ENCODE data around the gene NFIB. TPM values are rescaled to one million over a fixed set of nuclear protein-coding genes. Genes with fewer than 3 reads are reported as not detected.

Gene NFIB
- total and polyA plus RNA-seq, 2 donors (not counting 3 experiments of a cell fraction or from before 2014, with no cell fraction given), result 26.4 to 174 TPM

DNA sequence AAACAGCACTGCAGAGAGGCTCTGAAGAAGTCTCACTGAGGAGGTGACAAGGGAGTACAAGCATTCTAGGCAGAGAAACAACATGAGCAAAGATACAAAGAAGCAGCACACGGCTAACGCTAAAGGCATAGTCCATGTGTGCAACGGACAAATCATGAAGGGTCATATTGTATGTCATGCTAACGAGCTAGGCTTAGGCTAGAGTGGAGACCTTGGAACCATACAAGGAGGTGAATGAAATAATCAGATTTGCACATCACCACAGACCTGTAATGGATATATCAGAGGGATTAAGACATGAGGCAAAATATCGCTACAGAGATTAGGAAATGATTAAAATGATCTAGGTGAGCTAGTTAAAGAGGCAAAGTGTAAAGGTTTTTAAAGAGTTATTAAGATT, 145.6 kb downstream of the NFIB start:
- no peaks in the 10 kb centered on the region for H3K27me3 ChIP-seq (ENCODE audit: control insufficient read depth in 2 of 2, insufficient read depth in 2 of 2, low read length in 2 of 2)
- H2AFZ ChIP-seq (ENCODE audit: low read depth, low read length), result no peak overlapping the region
- POLR2A ChIA-PET, result no interaction called here
- dilution Hi-C loops (cut with MboI; ENCODE audit: extremely low pct_ligation_motif_present, low sequenced_read_pairs), result no loop called here
- no peak overlapping the region for H3K9ac ChIP-seq (replicated peaks; ENCODE audit: extremely low read depth, insufficient read depth, low read length)
- H3K4me1 ChIP-seq (ENCODE audit: control insufficient read depth, extremely low read depth, insufficient read depth, low read length), result peaks cover 11% of the 10 kb centered on the region
- no peaks in the 10 kb centered on the region for H3K9me1 ChIP-seq (replicated peaks; ENCODE audit: control insufficient read depth, extremely low read depth, insufficient read depth, low read length)
- H3K79me2 ChIP-seq (ENCODE audit: control insufficient read depth, insufficient read depth, low read length), result peaks cover 52% of the 10 kb centered on the region
- no peaks in the 10 kb centered on the region for H3K9me3 ChIP-seq (replicated peaks; ENCODE audit: control insufficient read depth, insufficient read depth, low read length)
- no peak overlapping the region for H3K27ac ChIP-seq (ENCODE audit: insufficient read depth, low read depth, low read length)
- H3K4me2 ChIP-seq (ENCODE audit: insufficient read depth, low read length), result no peak overlapping the region
- BruUV-seq (replicated peaks), result no TSS peak
- H3K4me3 ChIP-seq (replicated peaks in 1 of 3; ENCODE audit: insufficient read depth in 1 of 3, low read depth in 1 of 3, low read length in 3 of 3), result no peak overlapping the region
- no peak for FAIRE-seq
- no peak for DNase-seq (ENCODE audit: low read depth, low spot score)
- H3K36me3 ChIP-seq (ENCODE audit: control insufficient read depth in 2 of 2, extremely low read depth in 1 of 2, insufficient read depth in 2 of 2, low read length in 2 of 2), result peaks cover 0 to 6% of the 10 kb centered on the region in 2 experiments
- TF ChIP-seq, protein P1, sequence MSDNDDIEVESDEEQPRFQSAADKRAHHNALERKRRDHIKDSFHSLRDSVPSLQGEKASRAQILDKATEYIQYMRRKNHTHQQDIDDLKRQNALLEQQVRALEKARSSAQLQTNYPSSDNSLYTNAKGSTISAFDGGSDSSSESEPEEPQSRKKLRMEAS (IDR thresholded peaks at IDR 0.05; ENCODE audit: insufficient read depth, insufficient read length), result no peak
- TF ChIP-seq, protein P2, sequence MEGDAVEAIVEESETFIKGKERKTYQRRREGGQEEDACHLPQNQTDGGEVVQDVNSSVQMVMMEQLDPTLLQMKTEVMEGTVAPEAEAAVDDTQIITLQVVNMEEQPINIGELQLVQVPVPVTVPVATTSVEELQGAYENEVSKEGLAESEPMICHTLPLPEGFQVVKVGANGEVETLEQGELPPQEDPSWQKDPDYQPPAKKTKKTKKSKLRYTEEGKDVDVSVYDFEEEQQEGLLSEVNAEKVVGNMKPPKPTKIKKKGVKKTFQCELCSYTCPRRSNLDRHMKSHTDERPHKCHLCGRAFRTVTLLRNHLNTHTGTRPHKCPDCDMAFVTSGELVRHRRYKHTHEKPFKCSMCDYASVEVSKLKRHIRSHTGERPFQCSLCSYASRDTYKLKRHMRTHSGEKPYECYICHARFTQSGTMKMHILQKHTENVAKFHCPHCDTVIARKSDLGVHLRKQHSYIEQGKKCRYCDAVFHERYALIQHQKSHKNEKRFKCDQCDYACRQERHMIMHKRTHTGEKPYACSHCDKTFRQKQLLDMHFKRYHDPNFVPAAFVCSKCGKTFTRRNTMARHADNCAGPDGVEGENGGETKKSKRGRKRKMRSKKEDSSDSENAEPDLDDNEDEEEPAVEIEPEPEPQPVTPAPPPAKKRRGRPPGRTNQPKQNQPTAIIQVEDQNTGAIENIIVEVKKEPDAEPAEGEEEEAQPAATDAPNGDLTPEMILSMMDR (IDR thresholded peaks at IDR 0.05; ENCODE audit: extremely low read depth in 1 of 2, insufficient read depth in 1 of 2, low read depth in 1 of 2, low read length in 2 of 2), result no peak
- TF ChIP-seq EZH2 (IDR thresholded peaks at IDR 0.05; ENCODE audit: borderline replicate concordance, low read depth, low read length, severe bottlenecking) (no peak), GATA2 (IDR thresholded peaks at IDR 0.05; ENCODE audit: insufficient read depth, insufficient read length, low read depth, low read length) (no peak), POLR2A (IDR thresholded peaks at IDR 0.05; ENCODE audit: low read depth, low read length) (no peak), FOS (IDR thresholded peaks at IDR 0.05; ENCODE audit: borderline replicate concordance, insufficient read depth, low read length) (no peak), MYC (IDR thresholded peaks at IDR 0.05; ENCODE audit: low read depth, low read length) (no peak)
- intact Hi-C loops (cut with micrococcal nuclease), result no loop called here
- H4K20me1 ChIP-seq (replicated peaks; ENCODE audit: control insufficient read depth, extremely low read depth, insufficient read depth, low read length), result peaks cover 4% of the 10 kb centered on the region
- CTCF ChIA-PET, result no interaction called here

Measured in endothelial cell of umbilical vein (primary cell).